Measurements from ENCODE around the gene KRTAP9-2.
"Not testable (repeated sequence)": the region's sequence is repeated elsewhere in the genome, so short reads cannot be mapped to it uniquely, and the experiment has no call there.

KRTAP9-2 gene

DNA sequence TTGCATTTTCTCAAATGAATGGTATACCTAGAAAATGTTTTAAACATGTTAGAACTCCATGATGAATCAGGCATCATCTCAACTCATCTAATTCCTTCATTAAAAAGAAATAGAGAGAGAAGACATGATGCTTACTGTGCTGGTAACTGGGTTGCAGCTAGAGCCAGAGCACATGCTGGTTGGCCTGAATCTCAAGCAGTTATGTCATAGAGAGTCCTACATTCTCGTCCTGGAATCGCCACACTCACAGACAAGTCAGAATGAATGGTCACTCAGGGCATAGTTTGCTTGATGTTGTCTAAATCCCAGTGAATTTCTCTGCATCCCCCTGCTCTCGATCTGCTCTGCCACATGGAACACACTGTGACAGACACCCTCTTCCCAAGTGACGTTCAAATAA, 10.7 kb downstream of the KRTAP9-2 start:
- FAIRE-seq = not testable (repeated sequence)

DNA sequence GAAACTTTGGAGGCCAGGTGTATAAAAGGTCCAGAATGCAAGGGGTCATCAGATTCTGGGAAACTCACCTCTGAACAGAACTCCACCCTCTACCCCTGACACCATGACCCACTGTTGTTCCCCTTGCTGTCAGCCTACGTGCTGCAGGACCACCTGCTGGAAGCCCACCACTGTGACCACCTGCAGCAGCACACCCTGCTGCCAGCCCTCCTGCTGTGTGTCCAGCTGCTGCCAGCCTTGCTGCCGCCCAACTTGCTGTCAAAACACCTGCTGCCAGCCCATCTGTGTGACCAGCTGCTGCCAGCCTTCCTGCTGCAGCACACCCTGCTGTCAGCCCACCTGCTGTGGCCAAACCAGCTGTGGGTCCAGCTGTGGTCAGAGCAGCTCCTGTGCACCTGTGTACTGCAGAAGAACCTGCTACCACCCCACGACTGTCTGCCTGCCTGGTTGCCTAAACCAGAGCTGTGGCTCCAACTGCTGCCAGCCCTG, 11.5 kb downstream of the KRTAP9-2 start, which contains the start of gene KRTAP9-8:
TSS of gene KRTAP9-8 (plus strand) at position 51 of the 489 bp plus-strand sequence. CDS start at position 104, 53 bp downstream.
- FAIRE-seq = not testable (repeated sequence)

- FAIRE-seq = not testable (repeated sequence)
Observed at GRCh38 chr17:41246995-41247787, 20.7 kb downstream of the KRTAP9-2 start.

DNA sequence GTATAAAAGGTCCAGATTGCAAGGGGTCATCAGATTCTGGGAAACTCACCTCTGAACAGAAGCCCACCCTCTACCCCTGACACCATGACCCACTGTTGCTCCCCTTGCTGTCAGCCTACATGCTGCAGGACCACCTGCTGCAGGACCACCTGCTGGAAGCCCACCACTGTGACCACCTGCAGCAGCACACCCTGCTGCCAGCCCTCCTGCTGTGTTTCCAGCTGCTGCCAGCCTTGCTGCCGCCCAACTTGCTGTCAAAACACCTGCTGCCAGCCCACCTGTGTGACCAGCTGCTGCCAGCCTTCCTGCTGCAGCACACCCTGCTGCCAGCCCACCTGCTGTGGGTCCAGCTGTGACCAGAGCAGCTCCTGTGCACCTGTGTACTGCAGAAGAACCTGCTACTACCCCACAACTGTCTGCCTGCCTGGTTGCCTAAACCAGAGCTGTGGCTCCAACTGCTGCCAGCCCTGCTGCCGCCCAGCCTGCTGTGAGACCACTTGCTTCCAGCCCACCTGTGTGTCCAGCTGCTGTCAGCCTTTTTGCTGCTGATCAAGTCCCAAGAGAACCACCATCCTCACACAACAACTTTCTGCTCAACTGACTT, 23.3 kb downstream of the KRTAP9-2 start, which contains the start of gene KRTAP9-4:
TSS of gene KRTAP9-4 (plus strand) at position 51 of the 604 bp plus-strand sequence. CDS start at position 85, 34 bp downstream.
- not testable (repeated sequence) for FAIRE-seq

- no peak for FAIRE-seq
Observed at GRCh38 chr17:41251261-41251660, 24.8 kb downstream of the KRTAP9-2 start.

GRCh38 chr17:41254861-41255260, 28.4 kb downstream of the KRTAP9-2 start:
- FAIRE-seq = no peak

- FAIRE-seq = not testable (repeated sequence)
Observed at GRCh38 chr17:41255381-41256290, 29.2 kb downstream of the KRTAP9-2 start, which contains the start of gene KRTAP9-9. KRTAP9-9 (plus strand) TSS chr17:41255384.

DNA sequence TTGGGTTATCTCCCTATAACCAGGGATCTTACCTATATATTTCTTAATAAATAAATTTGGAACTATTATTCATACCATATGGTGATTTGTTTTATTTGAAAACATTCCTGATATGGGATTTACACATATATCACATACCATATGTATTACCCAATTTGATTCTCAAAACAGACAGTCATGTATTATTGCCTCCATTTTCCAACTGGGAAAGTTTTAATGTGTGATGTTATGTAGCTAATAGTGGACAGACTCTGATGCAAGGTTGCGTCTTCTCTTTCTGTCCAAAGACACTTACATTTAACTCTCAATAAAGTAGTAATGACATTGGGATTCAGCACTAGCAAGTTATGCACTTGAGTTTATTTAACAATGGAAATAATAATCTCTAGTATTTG, 29.8 kb downstream of the KRTAP9-2 start:
- FAIRE-seq = no peak

- FAIRE-seq = no peak
Observed at GRCh38 chr17:41258406-41258805, 32.0 kb downstream of the KRTAP9-2 start.

DNA sequence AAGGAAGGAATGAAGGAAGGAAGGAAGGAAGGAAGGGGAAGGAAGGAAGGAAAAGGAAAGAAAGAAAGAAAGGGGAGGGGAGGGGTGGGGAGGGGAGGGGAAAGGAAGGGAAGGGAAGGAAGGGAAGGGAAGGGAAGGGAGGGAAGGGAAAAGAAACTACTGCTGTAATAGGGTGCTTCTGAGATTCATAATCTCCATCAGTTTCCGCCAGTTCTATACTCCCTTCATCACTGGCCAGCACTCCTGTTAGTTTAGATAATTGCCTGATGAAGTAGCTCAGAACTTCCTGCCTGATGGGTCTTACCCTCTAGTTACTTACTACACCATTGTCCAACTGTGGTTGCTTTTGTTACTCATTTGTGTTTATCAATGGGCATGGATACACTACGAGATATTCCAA, 36.8 kb downstream of the KRTAP9-2 start:
- no peak for FAIRE-seq

GRCh38 chr17:41264599-41264998, 38.2 kb downstream of the KRTAP9-2 start:
- no peak for FAIRE-seq

GRCh38 chr17:41265078-41265477, 38.6 kb downstream of the KRTAP9-2 start, which contains the start of gene KRTAP9-6:
KRTAP9-6 (plus strand) TSS chr17:41265378; CDS start chr17:41265378, 0 bp downstream.
- FAIRE-seq = no peak

DNA sequence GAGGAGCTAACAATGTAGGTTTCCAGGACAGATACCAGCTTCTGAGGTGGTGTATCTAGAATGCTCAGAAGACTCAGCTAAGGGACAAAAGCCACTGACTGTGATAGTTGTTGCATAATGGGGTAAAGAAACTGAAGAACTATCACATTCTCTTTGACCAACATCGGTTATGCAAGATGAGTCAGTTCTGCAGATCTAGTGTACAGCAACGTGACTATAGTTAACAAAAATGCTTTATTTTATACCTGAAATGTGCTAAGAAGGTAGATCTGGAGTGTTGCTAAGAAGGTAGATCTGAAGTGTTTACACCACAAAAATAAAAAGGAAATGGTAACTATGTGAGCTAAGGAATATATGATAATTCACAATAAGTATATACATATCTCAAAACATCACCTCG, 41.3 kb downstream of the KRTAP9-2 start:
- FAIRE-seq = no peak

DNA sequence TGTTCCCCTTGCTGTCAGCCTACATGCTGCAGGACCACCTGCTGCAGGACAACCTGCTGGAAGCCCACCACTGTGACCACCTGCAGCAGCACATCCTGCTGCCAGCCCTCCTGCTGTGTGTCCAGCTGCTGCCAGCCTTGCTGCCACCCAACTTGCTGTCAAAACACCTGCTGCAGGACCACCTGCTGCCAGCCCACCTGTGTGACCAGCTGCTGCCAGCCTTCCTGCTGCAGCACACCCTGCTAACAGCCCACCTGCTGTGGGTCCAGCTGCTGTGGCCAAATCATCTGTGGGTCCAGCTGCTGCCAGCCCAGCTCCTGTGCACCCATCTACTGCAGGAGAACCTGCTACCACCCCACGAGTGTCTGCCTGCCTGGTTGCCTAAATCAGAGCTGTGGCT, 44.9 kb downstream of the KRTAP9-2 start:
- not testable (repeated sequence) for FAIRE-seq

GRCh38 chr17:41271858-41272257, 45.4 kb downstream of the KRTAP9-2 start:
- FAIRE-seq = no peak

DNA sequence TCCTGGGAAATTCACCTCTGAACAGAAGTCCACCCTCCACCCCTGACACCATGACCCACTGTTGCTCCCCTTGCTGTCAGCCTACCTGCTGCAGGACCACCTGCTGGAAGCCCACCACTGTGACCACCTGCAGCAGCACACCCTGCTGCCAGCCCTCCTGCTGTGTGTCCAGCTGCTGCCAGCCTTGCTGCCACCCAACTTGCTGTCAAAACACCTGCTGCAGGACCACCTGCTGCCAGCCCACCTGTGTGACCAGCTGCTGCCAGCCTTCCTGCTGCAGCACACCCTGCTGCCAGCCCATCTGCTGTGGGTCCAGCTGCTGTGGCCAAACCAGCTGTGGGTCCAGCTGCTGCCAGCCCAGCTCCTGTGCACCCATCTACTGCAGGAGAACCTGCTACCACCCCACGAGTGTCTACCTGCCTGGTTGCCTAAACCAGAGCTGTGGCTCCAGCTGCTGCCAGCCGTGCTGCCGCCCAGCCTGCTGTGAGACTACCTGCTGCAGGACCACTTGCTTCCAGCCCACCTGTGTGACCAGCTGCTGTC, 49.3 kb downstream of the KRTAP9-2 start, which contains the start of gene KRTAP9-7:
TSS of gene KRTAP9-7 (plus strand) at position 51 of the 543 bp plus-strand sequence. CDS start at position 51, 0 bp downstream.
- FAIRE-seq = not testable (repeated sequence)

Data from G401.6 (cell line).